Measurements from ENCODE around the gene DNAH11.

GRCh38 chr7:21758286-21758685, 215.4 kb downstream of the DNAH11 start:
- TF ChIP-seq, protein P1, sequence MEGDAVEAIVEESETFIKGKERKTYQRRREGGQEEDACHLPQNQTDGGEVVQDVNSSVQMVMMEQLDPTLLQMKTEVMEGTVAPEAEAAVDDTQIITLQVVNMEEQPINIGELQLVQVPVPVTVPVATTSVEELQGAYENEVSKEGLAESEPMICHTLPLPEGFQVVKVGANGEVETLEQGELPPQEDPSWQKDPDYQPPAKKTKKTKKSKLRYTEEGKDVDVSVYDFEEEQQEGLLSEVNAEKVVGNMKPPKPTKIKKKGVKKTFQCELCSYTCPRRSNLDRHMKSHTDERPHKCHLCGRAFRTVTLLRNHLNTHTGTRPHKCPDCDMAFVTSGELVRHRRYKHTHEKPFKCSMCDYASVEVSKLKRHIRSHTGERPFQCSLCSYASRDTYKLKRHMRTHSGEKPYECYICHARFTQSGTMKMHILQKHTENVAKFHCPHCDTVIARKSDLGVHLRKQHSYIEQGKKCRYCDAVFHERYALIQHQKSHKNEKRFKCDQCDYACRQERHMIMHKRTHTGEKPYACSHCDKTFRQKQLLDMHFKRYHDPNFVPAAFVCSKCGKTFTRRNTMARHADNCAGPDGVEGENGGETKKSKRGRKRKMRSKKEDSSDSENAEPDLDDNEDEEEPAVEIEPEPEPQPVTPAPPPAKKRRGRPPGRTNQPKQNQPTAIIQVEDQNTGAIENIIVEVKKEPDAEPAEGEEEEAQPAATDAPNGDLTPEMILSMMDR (IDR thresholded peaks at IDR 0.05): no peak
- TF ChIP-seq POLR2AphosphoS5 (IDR thresholded peaks at IDR 0.05; ENCODE audit: low read depth, low read length) (no peak), SIN3A (IDR thresholded peaks at IDR 0.05; ENCODE audit: borderline replicate concordance, insufficient read depth, low read depth, low read length) (no peak)

All from Panc1 (cell line).